Mesenchymal stem cell (in vitro differentiated cells and primary cell): ENCODE results near the gene FGD2.

Experiments used
- DNase-seq: peaks from one replicate; pipeline ENCODE4 v3.0.0-alpha.2; 2013
- H2AFZ ChIP-seq: one replicate; pipeline ENCODE4 v1.6.1; 2013; ENCODE audit warnings: low read depth, mild to moderate bottlenecking, control low read depth, inconsistent platforms, low read length, moderate library complexity
- H2AK5ac ChIP-seq: 2 replicates; pipeline ENCODE4 v1.6.1; 2013; ENCODE audit warnings: low read length, moderate library complexity, mild to moderate bottlenecking, inconsistent platforms; ENCODE audit not compliant: severe bottlenecking
- H2BK120ac ChIP-seq: one replicate; pipeline ENCODE4 v1.6.1; 2013; ENCODE audit warnings: low read depth, mild to moderate bottlenecking, inconsistent platforms, low read length, moderate library complexity
- H2BK12ac ChIP-seq, 2 experiments: one replicate each; pipeline ENCODE4 v1.6.1; 2013; ENCODE audit warnings: inconsistent platforms in 2 of 2, low read length in 2 of 2, mild to moderate bottlenecking in 2 of 2, moderate library complexity in 2 of 2, control low read depth in 1 of 2
- H2BK15ac ChIP-seq: one replicate; pipeline ENCODE4 v1.6.1; 2013; ENCODE audit warnings: mild to moderate bottlenecking, low read depth, inconsistent platforms; ENCODE audit not compliant: poor library complexity, severe bottlenecking
- H2BK5ac ChIP-seq: 2 replicates; pipeline ENCODE4 v1.6.1; 2013; ENCODE audit warnings: low read depth, mild to moderate bottlenecking, low read length, control low read depth, inconsistent platforms; ENCODE audit not compliant: poor library complexity, severe bottlenecking
- H3K14ac ChIP-seq, 2 experiments: one replicate each; pipeline ENCODE4 v1.6.1; 2013; ENCODE audit warnings: inconsistent platforms in 2 of 2, low read length in 2 of 2, control low read depth in 1 of 2, mild to moderate bottlenecking in 1 of 2, moderate library complexity in 1 of 2
- H3K18ac ChIP-seq, 2 experiments: one replicate each; pipeline ENCODE4 v1.6.1; 2013; ENCODE audit warnings: inconsistent platforms in 2 of 2, low read length in 2 of 2, control low read depth in 1 of 2, low read depth in 1 of 2, mild to moderate bottlenecking in 1 of 2
- H3K23ac ChIP-seq, 2 experiments: one replicate each; pipeline ENCODE4 v1.6.1; 2013; ENCODE audit warnings: inconsistent platforms in 2 of 2, low read length in 2 of 2, mild to moderate bottlenecking in 2 of 2, moderate library complexity in 2 of 2, control low read depth in 1 of 2
- H3K27ac ChIP-seq: 2 replicates; pipeline ENCODE4 v1.5.1; 2013; ENCODE audit warnings: mild to moderate bottlenecking, moderate library complexity, low read length, control low read depth, inconsistent platforms; ENCODE audit not compliant: poor library complexity, severe bottlenecking
- H3K27me3 ChIP-seq, 2 experiments: 2 replicates each; pipeline versions ENCODE4 v1.6.1 to v1.7.0; 2013; ENCODE audit warnings: low read length in 2 of 2, mild to moderate bottlenecking in 2 of 2, moderate library complexity in 2 of 2, control low read depth in 1 of 2, inconsistent platforms in 1 of 2; ENCODE audit not compliant: control insufficient read depth in 1 of 2, insufficient read depth in 1 of 2
- H3K36me3 ChIP-seq, 2 experiments: 2 replicates each; pipeline versions ENCODE4 v1.6.1 to v1.7.0; 2013; ENCODE audit warnings: low read length in 2 of 2, control low read depth in 1 of 2, inconsistent platforms in 1 of 2, low read depth in 1 of 2, mild to moderate bottlenecking in 1 of 2; ENCODE audit not compliant: insufficient read depth in 2 of 2, control insufficient read depth in 1 of 2
- H3K4ac ChIP-seq, 2 experiments: one replicate each; pipeline ENCODE4 v1.6.1; 2013; ENCODE audit warnings: inconsistent platforms in 2 of 2, low read length in 2 of 2, mild to moderate bottlenecking in 2 of 2, moderate library complexity in 2 of 2, control low read depth in 1 of 2, low read depth in 1 of 2
- H3K4me1 ChIP-seq: 2 replicates; pipeline ENCODE4 v1.6.1; 2013; ENCODE audit warnings: low read depth, low read length, control low read depth; ENCODE audit not compliant: control insufficient read depth, insufficient read depth
- H3K4me2 ChIP-seq: 2 replicates; pipeline ENCODE4 v1.6.1; 2013; ENCODE audit warnings: low read length, mild to moderate bottlenecking, inconsistent platforms; ENCODE audit not compliant: poor library complexity, severe bottlenecking
- H3K4me3 ChIP-seq, 2 experiments: 2 replicates each; pipeline versions ENCODE4 v1.5.1 to v1.7.0; 2013; ENCODE audit warnings: low read length in 2 of 2, mild to moderate bottlenecking in 2 of 2, control low read depth in 1 of 2, low read depth in 1 of 2; ENCODE audit not compliant: insufficient read depth in 1 of 2
- H3K79me1 ChIP-seq: replicated peaks from 2 replicates; pipeline ENCODE4 v1.6.1; 2013; ENCODE audit warnings: mild to moderate bottlenecking, control low read depth, low read length, inconsistent platforms; ENCODE audit not compliant: poor library complexity, severe bottlenecking
- H3K9ac ChIP-seq: 2 replicates; pipeline ENCODE4 v1.7.0; 2013; ENCODE audit warnings: mild to moderate bottlenecking, low read length, moderate library complexity
- H3K9me3 ChIP-seq: 2 replicates; pipeline ENCODE4 v1.7.0; 2013; ENCODE audit warnings: mild to moderate bottlenecking, low read length; ENCODE audit not compliant: control insufficient read depth
- H4K8ac ChIP-seq: one replicate; pipeline ENCODE4 v1.6.1; 2013; ENCODE audit warnings: inconsistent platforms, mild to moderate bottlenecking, low read length, moderate library complexity
- H4K91ac ChIP-seq: one replicate; pipeline ENCODE4 v1.6.1; 2013; ENCODE audit warnings: mild to moderate bottlenecking, low read length, inconsistent platforms
- WGBS: methylation state at CpG from one replicate; pipeline ENCODE4 v1.1.7; 2013; ENCODE audit warnings: mixed read lengths; 5-methylcytosine and 5-hydroxymethylcytosine counted together

Gene FGD2

GRCh38 chr6:37033255-37033654, 27.8 kb downstream of the FGD2 start:
- no peak overlapping the region for H3K4ac ChIP-seq
- WGBS = 79% methylated on average over 7 of the region's 7 CpGs
- no peaks in the 10 kb centered on the region for H3K4me1 ChIP-seq
- no peak overlapping the region for H2AFZ ChIP-seq
- H3K79me1 ChIP-seq = no peaks in the 10 kb centered on the region
- no peak overlapping the region for H2AK5ac ChIP-seq
- DNase-seq = peak; percentile 47
- no peak overlapping the region for H2BK5ac ChIP-seq
- no peak overlapping the region for H3K4me2 ChIP-seq
- H4K91ac ChIP-seq = no peak overlapping the region
- no peak overlapping the region for H3K4me3 ChIP-seq
- no peak overlapping the region for H4K8ac ChIP-seq
- peaks cover 6% of the 10 kb centered on the region for H3K9me3 ChIP-seq
- no peak overlapping the region for H3K27ac ChIP-seq
- peaks cover 0 to 3% of the 10 kb centered on the region in 2 experiments for H3K27me3 ChIP-seq
- no peak overlapping the region for H3K18ac ChIP-seq
- no peak overlapping the region for H2BK120ac ChIP-seq
- H2BK15ac ChIP-seq = no peak overlapping the region
- no peaks in the 10 kb centered on the region for H3K36me3 ChIP-seq
- no peak overlapping the region for H3K23ac ChIP-seq
- H2BK12ac ChIP-seq = no peak overlapping the region
- H3K9ac ChIP-seq = no peak overlapping the region
- no peak overlapping the region for H3K14ac ChIP-seq

GRCh38 chr6:37033819-37034795, 28.7 kb downstream of the FGD2 start:
- H3K18ac ChIP-seq = no peak overlapping the region
- no peak overlapping the region for H3K27ac ChIP-seq
- no peaks in the 10 kb centered on the region for H3K4me1 ChIP-seq
- H3K27me3 ChIP-seq = peaks cover 0 to 3% of the 10 kb centered on the region in 2 experiments
- no peaks in the 10 kb centered on the region for H3K36me3 ChIP-seq
- no peak overlapping the region for H2BK5ac ChIP-seq
- no peak overlapping the region for H4K8ac ChIP-seq
- H3K79me1 ChIP-seq = no peaks in the 10 kb centered on the region
- 92% methylated on average over 7 of the region's 8 CpGs for WGBS
- no peak overlapping the region for H3K14ac ChIP-seq
- H2BK15ac ChIP-seq = no peak overlapping the region
- no peak overlapping the region for H2AFZ ChIP-seq
- DNase-seq = no peak
- no peak overlapping the region for H3K4me3 ChIP-seq
- no peak overlapping the region for H4K91ac ChIP-seq
- H3K9ac ChIP-seq = no peak overlapping the region
- H2BK120ac ChIP-seq = no peak overlapping the region
- no peak overlapping the region for H3K23ac ChIP-seq
- H3K4ac ChIP-seq = no peak overlapping the region
- no peak overlapping the region for H2BK12ac ChIP-seq
- H3K4me2 ChIP-seq = no peak overlapping the region
- H2AK5ac ChIP-seq = no peak overlapping the region
- H3K9me3 ChIP-seq = peaks cover 6% of the 10 kb centered on the region

DNA sequence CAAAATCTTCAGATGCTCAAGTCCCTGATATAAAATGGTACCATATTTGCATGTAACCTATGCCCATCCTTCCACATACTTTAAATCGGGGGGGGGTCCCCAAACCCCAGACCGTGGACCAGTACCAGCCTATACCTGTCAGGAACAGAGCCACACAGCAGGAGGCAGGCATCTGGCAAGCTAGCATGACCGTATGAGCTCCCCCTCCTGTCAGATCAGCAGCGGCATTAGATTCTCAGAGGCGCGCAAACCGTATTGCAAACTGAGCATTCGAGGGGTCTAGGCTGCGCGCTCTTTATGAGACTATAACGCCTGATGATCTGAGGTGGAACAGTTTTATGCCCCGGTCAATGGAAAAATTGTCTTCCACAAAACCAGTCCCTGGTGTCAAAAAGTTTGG, 30.7 kb downstream of the FGD2 start:
- 71% methylated on average over 12 of the region's 12 CpGs for WGBS
- H4K8ac ChIP-seq = no peak overlapping the region
- no peak for DNase-seq
- no peak overlapping the region for H2AFZ ChIP-seq
- H3K9me3 ChIP-seq = no peaks in the 10 kb centered on the region
- H4K91ac ChIP-seq = no peak overlapping the region
- H3K4me2 ChIP-seq = no peak overlapping the region
- H3K4me1 ChIP-seq = no peaks in the 10 kb centered on the region
- H2AK5ac ChIP-seq = no peak overlapping the region
- no peak overlapping the region for H3K4ac ChIP-seq
- H2BK120ac ChIP-seq = no peak overlapping the region
- no peak overlapping the region for H3K4me3 ChIP-seq
- H2BK5ac ChIP-seq = no peak overlapping the region
- no peaks in the 10 kb centered on the region for H3K36me3 ChIP-seq
- H3K18ac ChIP-seq = no peak overlapping the region
- H2BK15ac ChIP-seq = no peak overlapping the region
- no peak overlapping the region for H3K27ac ChIP-seq
- no peaks in the 10 kb centered on the region for H3K79me1 ChIP-seq
- no peak overlapping the region for H3K9ac ChIP-seq
- H3K23ac ChIP-seq = no peak overlapping the region
- H3K14ac ChIP-seq = no peak overlapping the region
- no peak overlapping the region for H2BK12ac ChIP-seq
- peaks cover 0 to 3% of the 10 kb centered on the region in 2 experiments for H3K27me3 ChIP-seq

DNA sequence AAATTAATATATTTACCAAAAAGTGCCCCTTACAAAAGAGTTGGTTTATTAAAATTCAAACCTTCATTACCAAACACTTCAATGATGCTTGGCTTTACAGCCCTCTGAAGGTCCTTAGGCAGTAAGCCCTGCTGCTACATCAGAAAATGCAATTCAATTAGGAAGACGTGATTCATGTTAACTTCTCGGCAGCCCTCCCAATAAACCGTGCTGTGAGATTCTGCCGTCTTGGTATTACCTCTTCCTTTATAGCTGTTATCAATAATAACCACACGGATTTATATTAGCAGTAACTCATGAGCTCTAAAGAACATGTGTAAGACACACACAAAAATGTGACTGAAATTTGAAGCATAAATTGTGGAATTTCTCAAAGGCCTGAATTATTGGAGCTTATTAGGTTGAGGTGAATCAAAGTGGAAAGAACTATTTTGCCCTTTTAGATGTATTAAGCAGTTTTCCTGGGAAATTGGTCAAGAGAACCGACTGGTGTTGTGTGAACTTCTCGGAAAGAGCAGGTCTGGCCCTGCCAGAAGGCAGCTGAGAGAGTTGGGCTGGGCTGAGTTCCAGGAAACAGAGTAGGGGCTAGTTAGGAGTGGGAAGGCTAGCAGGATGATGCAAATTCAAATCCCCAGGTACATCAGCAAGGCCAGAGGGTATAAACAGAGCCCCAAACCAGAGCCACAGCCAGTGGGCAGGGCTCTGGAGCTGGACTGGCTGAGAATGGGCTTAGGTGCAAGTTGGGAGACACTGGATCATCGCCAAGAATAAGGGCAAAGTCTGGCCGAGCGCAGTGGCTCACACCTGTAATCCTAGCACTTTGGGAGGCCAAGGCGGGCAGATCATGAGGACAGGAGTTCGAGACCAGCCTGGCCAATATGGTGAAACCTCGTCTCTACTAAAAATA, 33.1 kb downstream of the FGD2 start:
- Histone ChIP-seq H2AK5ac (no peak overlapping the region), H3K4me2 (no peak overlapping the region), H2BK5ac (no peak overlapping the region), H3K9me3 (no peaks in the 10 kb centered on the region), H3K18ac (peak overlapping the region in 1 of 2 experiments; percentile 14), H3K79me1 (no peaks in the 10 kb centered on the region), H2BK15ac (no peak overlapping the region), H3K4me1 (no peaks in the 10 kb centered on the region), H2BK12ac (no peak overlapping the region), H3K23ac (no peak overlapping the region), H3K27me3 (no peaks in the 10 kb centered on the region), H4K91ac (no peak overlapping the region), H2BK120ac (no peak overlapping the region), H3K4me3 (peak overlapping the region in 1 of 2 experiments; percentile 5), H3K4ac (no peak overlapping the region), H3K27ac (no peak overlapping the region), H4K8ac (no peak overlapping the region), H3K14ac (no peak overlapping the region), H2AFZ (no peak overlapping the region), H3K36me3 (no peaks in the 10 kb centered on the region), H3K9ac (peak overlapping the region; percentile 9)
- DNase-seq = no peak
- 89% methylated on average over 12 of the region's 13 CpGs for WGBS
